ENCODE data around the gene CWF19L1.

DNA sequence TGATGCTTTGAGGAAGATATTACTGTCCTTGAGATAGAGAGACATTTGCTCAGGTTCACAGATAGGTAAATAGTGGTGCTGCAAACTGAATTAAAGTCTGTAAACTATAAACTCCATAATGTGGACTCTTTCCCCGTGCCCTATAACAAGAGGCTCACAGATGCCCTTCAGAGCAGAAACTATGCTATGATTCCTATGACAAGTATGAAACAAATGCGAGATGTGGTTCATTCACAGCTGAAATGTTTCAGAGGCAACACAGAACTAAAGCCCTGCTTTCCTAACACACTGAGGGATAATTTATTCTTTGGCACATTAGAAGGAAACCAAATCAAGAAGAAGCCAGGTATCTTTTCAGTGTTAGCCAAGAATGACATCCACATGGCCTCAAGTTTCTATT is 51.4 kb downstream of the CWF19L1 start:
- no peak for TF ChIP-seq CTCF (IDR thresholded peaks at IDR 0.05)
- no peak for TF ChIP-seq POLR2A (IDR thresholded peaks at IDR 0.05)

Data from esophagus squamous epithelium (tissue), 4 donors.